ENCODE results near the gene PGM5. TPM values are rescaled to one million over a fixed set of nuclear protein-coding genes. Genes with fewer than 3 reads are reported as not detected.

Gene PGM5
- total RNA-seq, 1 experiment from 2014 or later: 0.13 TPM

DNA sequence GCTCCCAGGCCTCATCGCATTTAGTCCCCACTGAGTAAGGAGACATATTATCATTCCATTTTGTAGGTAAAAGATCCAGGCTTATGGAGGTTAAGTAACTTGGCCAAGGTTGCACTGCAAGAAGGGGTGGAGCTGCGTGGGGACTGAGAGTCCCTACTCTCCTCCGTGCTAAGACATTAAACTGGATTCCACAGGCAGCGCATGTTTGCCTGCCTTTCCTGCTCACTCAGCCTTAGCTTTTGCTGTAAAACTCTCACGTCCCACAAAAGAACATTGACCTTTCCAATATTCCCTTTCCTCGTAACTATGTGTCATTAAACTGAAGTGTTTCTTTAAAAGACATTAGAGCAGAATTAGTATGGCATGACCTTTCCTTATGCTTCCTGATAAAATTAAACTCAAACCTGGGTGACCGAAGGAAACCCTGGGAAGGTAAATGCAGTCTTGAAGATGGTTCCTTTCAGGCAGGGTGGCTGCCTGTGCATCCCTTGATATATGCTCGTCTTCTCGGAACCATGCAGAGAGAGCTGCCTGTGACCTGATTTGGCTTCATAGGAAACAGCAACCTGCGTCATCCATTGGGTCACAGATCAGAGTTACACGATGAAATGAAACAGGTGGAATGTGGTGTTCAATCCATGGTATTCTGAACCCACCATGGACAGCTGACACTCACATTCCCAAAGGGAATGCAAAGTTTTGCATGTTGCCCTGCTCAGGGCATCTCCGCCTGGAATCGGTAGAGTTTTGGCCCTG is 98.3 kb downstream of the PGM5 start:
- no peak overlapping the region for H3K27ac Mint-ChIP-seq
- CTCF ChIA-PET: no interaction called here
- POLR2A ChIA-PET: no interaction called here
- 0 out of 2 replicates have a peak, but pooled peaks cover 3% of the 10 kb centered on the region for H3K4me1 Mint-ChIP-seq
- no peaks in the 10 kb centered on the region for H3K36me3 Mint-ChIP-seq
- DNase-seq (ENCODE audit: low spot score) (no peak), ATAC-seq (no peak)
- TF ChIP-seq, protein P1, sequence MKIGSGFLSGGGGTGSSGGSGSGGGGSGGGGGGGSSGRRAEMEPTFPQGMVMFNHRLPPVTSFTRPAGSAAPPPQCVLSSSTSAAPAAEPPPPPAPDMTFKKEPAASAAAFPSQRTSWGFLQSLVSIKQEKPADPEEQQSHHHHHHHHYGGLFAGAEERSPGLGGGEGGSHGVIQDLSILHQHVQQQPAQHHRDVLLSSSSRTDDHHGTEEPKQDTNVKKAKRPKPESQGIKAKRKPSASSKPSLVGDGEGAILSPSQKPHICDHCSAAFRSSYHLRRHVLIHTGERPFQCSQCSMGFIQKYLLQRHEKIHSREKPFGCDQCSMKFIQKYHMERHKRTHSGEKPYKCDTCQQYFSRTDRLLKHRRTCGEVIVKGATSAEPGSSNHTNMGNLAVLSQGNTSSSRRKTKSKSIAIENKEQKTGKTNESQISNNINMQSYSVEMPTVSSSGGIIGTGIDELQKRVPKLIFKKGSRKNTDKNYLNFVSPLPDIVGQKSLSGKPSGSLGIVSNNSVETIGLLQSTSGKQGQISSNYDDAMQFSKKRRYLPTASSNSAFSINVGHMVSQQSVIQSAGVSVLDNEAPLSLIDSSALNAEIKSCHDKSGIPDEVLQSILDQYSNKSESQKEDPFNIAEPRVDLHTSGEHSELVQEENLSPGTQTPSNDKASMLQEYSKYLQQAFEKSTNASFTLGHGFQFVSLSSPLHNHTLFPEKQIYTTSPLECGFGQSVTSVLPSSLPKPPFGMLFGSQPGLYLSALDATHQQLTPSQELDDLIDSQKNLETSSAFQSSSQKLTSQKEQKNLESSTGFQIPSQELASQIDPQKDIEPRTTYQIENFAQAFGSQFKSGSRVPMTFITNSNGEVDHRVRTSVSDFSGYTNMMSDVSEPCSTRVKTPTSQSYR (CRISPR knock-in tag; IDR thresholded peaks at IDR 0.05): no peak
- TF ChIP-seq PRRX2 (CRISPR knock-in tag; IDR thresholded peaks at IDR 0.05) (no peak), SP1 (CRISPR knock-in tag; conservative IDR thresholded peaks at IDR 0.05) (no peak), EMX1 (CRISPR knock-in tag; IDR thresholded peaks at IDR 0.05) (no peak)
- TF ChIP-seq, protein P2, sequence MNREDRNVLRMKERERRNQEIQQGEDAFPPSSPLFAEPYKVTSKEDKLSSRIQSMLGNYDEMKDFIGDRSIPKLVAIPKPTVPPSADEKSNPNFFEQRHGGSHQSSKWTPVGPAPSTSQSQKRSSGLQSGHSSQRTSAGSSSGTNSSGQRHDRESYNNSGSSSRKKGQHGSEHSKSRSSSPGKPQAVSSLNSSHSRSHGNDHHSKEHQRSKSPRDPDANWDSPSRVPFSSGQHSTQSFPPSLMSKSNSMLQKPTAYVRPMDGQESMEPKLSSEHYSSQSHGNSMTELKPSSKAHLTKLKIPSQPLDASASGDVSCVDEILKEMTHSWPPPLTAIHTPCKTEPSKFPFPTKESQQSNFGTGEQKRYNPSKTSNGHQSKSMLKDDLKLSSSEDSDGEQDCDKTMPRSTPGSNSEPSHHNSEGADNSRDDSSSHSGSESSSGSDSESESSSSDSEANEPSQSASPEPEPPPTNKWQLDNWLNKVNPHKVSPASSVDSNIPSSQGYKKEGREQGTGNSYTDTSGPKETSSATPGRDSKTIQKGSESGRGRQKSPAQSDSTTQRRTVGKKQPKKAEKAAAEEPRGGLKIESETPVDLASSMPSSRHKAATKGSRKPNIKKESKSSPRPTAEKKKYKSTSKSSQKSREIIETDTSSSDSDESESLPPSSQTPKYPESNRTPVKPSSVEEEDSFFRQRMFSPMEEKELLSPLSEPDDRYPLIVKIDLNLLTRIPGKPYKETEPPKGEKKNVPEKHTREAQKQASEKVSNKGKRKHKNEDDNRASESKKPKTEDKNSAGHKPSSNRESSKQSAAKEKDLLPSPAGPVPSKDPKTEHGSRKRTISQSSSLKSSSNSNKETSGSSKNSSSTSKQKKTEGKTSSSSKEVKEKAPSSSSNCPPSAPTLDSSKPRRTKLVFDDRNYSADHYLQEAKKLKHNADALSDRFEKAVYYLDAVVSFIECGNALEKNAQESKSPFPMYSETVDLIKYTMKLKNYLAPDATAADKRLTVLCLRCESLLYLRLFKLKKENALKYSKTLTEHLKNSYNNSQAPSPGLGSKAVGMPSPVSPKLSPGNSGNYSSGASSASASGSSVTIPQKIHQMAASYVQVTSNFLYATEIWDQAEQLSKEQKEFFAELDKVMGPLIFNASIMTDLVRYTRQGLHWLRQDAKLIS (CRISPR knock-in tag; IDR thresholded peaks at IDR 0.05; ENCODE audit: borderline replicate concordance): no peak
- TF ChIP-seq, protein P3, sequence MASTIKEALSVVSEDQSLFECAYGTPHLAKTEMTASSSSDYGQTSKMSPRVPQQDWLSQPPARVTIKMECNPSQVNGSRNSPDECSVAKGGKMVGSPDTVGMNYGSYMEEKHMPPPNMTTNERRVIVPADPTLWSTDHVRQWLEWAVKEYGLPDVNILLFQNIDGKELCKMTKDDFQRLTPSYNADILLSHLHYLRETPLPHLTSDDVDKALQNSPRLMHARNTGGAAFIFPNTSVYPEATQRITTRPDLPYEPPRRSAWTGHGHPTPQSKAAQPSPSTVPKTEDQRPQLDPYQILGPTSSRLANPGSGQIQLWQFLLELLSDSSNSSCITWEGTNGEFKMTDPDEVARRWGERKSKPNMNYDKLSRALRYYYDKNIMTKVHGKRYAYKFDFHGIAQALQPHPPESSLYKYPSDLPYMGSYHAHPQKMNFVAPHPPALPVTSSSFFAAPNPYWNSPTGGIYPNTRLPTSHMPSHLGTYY (CRISPR knock-in tag; IDR thresholded peaks at IDR 0.05): no peak
- no peak overlapping the region for H3K4me3 Mint-ChIP-seq
- H3K9me3 Mint-ChIP-seq: no peaks in the 10 kb centered on the region
- peaks cover 24% of the 10 kb centered on the region for H3K27me3 Mint-ChIP-seq (ENCODE audit: low read depth)

GRCh38 chr9:68455451-68455850 is 99.0 kb downstream of the PGM5 start:
- POLR2A ChIA-PET: no interaction called here
- no peak overlapping the region for H3K4me3 Mint-ChIP-seq
- CTCF ChIA-PET: no interaction called here
- H3K4me1 Mint-ChIP-seq: peaks cover 3% of the 10 kb centered on the region; the same call in 1 of the 2 replicates
- no peak for DNase-seq (ENCODE audit: low spot score)
- no peak for ATAC-seq
- no peaks in the 10 kb centered on the region for H3K36me3 Mint-ChIP-seq
- H3K9me3 Mint-ChIP-seq: no peaks in the 10 kb centered on the region
- peaks cover 23% of the 10 kb centered on the region for H3K27me3 Mint-ChIP-seq (ENCODE audit: low read depth)
- H3K27ac Mint-ChIP-seq: no peak overlapping the region
- no peak for TF ChIP-seq JAZF1 (CRISPR knock-in tag; IDR thresholded peaks at IDR 0.05)
- TF ChIP-seq MLX (CRISPR knock-in tag; IDR thresholded peaks at IDR 0.05): no peak
- no peak for TF ChIP-seq IRF2 (CRISPR knock-in tag; IDR thresholded peaks at IDR 0.05; ENCODE audit: borderline replicate concordance, low read depth)
- no peak for TF ChIP-seq CBFB (CRISPR knock-in tag; IDR thresholded peaks at IDR 0.05; ENCODE audit: low read depth)
- TF ChIP-seq RELA (CRISPR knock-in tag; IDR thresholded peaks at IDR 0.05; ENCODE audit: borderline replicate concordance): no peak
- TF ChIP-seq SMAD3 (CRISPR knock-in tag; IDR thresholded peaks at IDR 0.05; ENCODE audit: borderline replicate concordance): no peak
- no peak for TF ChIP-seq USF1 (CRISPR knock-in tag; IDR thresholded peaks at IDR 0.05)
- TF ChIP-seq, protein P4, sequence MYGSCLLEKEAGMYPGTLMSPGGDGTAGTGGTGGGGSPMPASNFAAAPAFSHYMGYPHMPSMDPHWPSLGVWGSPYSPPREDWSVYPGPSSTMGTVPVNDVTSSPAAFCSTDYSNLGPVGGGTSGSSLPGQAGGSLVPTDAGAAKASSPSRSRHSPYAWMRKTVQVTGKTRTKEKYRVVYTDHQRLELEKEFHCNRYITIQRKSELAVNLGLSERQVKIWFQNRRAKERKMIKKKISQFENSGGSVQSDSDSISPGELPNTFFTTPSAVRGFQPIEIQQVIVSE (CRISPR knock-in tag; IDR thresholded peaks at IDR 0.05; ENCODE audit: borderline replicate concordance): no peak
- TF ChIP-seq TEAD1 (CRISPR knock-in tag; IDR thresholded peaks at IDR 0.05): no peak
- TF ChIP-seq PRDM15 (CRISPR knock-in tag; IDR thresholded peaks at IDR 0.05): no peak
- no peak for TF ChIP-seq JUN (CRISPR knock-in tag; IDR thresholded peaks at IDR 0.05)
